HG03135 (cell line): Measurements from ENCODE around the gene GIGYF2.
A peak's percentile ranks its signal among the peaks of the same experiment; 100 is the strongest.

Source experiments
- ATAC-seq: cut with Tn5 transposase; IDR thresholded peaks from one replicate; pipeline ENCODE4 v1.9.1; 2021; ENCODE audit warnings: mild to moderate bottlenecking, moderate library complexity; ENCODE audit not compliant: unreplicated experiment

Gene GIGYF2

DNA sequence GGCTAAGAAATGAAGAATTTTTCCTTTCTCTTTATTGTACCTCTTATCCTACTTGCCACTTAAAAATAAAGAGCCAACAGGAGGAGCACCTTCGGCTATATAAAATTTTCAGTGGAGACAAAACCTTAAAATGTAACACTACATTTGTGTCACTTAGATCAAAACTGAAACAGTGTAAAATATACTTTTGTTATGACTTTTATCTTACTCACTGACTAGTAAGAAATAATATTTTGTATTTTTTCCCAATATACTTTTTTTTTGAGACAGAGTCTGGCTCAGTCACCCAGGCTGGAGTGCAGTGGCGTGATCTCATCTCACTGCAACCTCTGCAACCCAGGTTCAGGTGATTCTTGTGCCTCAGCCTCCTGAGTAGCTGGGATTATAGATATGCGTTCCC is 50.9 kb downstream of the GIGYF2 start:
- no peak for ATAC-seq

DNA sequence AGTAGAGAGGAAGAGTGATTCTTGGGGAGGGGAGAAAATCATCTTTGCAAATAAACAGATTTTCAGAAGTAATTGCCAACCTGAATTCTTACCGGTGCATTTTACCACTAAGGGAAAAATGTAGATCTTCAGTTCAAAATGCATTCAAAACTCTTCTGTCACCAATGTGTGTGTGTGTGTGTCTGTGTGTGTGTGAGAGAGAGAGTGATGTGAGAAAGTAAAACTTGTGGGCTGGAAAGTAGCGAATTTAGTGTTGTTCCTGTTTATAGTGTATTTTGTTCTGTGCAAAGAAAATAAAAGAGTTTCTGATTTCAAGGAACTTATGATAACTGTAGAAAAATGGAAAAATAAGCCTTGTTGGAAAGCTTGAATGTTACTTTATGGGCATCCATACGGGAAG is 52.2 kb downstream of the GIGYF2 start:
- ATAC-seq = no peak

DNA sequence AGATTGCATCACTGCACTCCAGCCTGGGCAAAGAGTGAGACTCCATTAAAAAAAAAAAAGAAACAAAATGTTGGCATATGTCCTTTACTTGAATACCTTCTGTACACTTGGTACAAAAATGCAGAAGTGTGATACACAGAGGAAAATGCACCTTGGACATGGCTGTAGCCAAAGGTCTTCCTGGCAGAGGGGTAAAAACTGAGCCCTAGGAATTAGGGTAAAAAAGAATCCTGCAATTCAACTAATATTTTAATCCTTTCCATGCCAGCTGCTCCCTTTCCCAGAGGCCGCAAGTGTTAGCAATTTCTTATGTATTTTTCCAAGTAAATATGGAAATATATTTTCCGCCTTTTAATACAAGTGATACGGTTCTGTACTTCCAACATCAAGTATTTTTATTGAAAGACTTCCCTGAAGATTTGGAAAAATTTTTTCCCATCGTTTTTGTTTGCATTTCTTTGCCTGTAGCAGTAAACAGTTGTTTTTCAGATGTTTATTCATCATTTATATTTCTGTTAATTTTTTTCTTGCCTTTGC is 53.1 kb downstream of the GIGYF2 start:
- no peak for ATAC-seq

DNA sequence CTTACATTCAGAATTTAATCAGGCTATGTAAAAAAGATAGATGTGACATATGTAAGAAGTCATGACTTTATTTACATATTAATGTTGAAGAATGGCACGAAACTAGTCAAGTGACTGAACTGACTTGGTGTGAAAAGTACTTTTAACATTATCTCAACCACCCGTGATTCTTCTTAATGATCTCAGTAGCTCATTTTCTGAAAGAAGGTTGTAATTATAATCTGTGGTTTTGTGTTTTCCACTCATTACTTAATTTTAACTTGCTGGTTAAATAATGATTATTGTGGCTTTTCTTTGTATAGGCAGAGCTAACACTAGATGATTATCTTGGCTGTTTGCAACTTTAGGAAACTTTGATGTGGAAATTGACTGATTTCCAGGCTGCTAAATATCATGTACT is 60.8 kb downstream of the GIGYF2 start:
- no peak for ATAC-seq

DNA sequence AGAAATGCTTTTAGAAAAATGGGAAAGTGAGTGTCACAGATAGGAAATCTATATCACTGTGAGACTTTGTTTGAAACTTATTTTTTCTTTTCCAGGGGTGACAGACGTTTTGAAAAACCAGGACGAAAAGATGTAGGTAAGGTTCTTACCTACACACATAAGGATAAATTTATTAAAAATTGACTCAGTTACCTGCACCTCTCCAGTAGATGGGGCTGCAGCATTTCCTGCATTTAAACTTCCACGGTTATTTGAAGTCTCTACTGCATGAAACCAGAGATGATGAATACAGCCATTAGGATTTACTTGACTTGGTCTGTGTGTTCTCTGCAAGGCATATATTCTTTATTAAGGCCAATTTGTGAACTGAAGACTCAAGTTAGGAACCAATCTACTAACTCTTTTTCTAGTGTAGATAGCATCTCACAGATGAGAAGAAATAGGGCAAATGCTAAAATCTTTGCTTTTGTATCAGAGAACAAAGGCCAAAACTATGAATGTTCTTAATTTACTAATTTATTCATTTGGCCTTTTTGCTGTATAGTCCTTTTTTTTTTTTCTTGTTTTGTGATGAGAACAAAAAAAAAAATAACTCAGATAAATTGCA is 64.3 kb downstream of the GIGYF2 start:
- ATAC-seq = no peak

DNA sequence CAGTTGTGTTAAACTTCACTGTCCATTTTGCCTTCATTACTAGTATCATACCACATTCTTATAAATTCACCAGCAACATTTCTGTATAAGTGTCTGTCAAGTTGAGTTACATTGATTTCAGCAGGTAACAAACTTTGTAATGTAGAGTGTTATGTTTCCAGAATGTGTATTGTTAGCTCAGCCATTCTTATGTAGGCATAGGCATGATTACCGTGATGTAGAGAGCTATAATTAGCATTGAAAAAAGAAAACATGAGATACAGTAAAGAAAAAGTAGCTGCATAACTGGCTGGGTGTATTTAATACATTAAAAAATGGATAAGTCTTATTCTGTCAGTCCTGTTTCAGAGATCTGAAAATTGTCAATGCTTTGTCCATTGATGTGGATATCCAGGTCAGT is 70.7 kb downstream of the GIGYF2 start:
- ATAC-seq = no peak

DNA sequence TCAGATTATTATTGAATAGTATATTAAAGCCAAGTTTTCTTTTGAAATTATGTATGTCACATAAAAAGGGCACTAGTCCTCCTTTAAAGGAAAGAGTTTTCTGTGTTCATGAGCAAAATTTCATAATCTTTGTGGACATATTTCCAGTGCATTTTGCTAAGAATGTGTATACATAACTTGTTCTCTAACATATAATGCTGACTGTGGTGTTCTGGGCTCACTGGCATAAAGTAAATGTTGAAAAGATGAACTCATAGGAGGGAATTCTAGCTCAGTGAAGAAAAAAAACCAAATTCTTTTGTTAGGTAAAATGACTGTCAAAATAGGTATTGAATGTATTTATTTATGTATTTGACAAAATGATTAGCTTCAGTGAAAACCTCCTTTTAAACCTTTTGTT is 73.1 kb downstream of the GIGYF2 start:
- ATAC-seq = no peak

DNA sequence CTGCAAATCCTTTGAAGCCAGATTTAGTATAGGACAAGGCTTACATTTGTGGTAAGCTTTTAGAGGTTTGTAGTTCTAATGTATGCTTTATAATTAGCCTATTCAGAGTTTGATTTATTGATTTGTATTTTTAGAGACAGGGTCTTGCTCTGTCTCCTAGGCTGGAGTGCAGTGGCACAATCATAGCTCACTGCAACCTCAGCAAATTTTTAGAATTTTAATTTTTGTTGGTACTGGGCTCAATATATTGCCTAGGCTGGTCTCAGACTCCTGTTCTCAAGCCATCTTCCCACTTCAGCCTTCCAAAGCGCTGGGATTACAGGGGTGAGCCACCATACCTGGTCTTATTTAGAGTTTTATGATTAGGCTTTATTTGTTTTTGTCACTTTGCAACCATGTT is 74.7 kb downstream of the GIGYF2 start:
- ATAC-seq = no peak

DNA sequence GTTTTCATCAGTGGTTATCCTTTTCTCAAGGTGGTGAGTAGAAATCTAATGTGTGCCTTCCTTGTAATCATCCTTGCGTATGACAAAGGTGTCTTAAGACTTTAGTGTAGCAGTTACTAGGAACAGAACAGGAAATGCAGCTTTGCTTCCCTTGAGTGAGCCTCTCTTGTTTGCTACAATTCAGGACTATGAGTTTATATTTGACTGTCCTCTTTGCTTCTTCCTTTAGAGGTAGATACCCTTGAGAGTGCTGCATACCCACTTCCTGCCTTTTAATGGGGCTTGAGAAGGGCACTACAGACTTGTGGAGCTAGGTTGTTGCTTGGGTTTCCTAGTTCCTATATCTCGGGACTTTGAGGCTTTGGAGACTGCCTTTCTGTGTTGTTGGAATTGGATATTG is 75.4 kb downstream of the GIGYF2 start:
- peak; percentile 80 for ATAC-seq

DNA sequence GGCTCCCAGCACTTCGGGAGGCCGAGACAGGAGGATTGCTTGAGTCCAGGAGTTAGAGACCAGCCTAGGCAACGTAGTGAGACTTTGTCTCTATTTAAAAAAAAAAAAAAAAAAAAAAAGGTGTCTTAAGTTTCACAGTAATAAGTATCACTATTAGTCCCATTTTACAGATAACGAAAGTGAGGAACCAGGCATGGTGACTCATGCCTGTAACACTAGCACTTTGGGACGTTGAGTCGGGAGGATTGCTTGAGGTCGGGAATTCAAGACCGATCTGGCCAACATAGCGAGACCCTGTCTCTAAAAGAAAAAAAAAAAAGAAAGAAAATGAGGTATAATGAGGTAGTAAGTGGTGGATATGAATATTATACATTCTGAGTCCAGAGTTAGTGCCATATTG is 76.7 kb downstream of the GIGYF2 start:
- no peak for ATAC-seq

DNA sequence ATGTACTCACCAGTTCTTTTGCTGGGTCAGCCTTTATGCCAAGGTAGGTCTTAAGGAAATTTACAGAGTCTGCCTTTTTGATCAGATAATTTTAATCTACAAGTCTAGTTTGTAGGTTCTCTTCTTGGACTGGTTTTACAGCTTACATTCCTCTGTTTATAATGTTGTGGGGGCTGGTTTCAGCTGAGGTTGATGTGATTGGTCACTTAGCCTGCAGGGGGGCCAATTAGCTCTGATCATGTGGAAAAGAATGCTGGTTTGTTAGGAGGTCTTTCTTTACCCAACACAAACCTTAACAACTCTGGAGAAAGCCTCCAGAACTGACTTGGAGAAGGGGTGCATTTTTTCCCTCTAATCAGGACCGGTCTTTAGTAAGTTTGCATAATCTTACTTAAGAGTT is 79.3 kb downstream of the GIGYF2 start, which contains the start of gene KCNJ13:
Gene KCNJ13 (minus strand): TSS at position 131 of the 400 bp plus-strand sequence. CDS start 5,203 bp downstream, outside the sequence.
- no peak for ATAC-seq

DNA sequence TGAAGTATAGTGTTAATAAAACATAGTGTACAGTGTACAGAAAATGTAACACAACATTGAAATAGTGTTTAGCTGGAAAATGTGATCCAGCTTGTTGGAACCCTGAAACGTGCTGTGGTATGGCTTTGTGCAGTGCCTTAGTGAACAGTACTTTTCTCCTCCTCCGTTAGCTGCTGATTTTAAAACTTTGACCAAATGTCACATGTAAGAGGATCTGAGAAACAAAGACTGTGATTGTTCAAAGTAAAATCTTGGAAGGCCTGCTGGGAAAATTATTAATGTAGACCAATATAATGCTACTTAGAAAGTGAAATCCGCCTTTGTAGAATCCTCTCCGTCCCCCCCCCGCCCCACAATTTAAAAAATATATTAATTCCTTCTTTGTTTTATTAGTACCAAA is 80.1 kb downstream of the GIGYF2 start:
- no peak for ATAC-seq

DNA sequence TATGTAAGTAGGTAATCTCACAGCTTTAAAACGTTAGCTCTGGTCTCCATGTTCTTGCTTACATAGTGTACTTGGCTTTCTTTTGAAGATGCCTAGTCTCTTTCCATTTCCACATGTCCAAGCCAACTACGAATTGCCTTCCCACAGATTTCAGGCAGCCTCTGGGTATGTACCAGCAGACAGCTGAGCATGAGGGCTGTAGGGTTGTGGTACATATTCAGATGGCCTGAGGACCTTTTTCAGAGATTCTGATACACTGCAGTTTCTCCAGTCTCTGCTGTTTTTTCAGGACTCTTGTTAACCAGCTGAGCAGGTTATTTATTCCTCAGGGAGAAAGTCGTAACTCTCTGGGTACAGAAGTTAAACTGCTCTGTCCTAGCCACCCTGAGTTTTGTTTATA is 82.3 kb downstream of the GIGYF2 start:
- no peak for ATAC-seq

DNA sequence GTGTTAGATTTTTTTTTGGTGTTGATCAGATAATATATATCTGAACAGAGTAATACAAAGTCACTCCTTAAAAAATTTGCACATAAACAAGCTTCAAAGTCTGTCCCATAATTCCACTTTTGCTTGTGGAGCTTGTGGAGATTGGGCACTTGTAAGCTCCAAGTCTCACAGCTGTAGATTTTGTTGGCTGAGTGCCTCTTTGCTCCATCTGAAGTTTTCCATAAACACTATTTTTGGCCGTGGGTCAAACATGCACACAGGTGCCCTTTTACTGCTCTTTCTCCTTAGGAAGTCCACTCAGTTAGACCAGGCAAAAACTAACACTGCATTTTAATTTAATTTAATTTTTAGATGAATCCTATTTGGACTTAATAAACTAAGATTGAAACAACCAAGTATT is 82.8 kb downstream of the GIGYF2 start:
- no peak for ATAC-seq

DNA sequence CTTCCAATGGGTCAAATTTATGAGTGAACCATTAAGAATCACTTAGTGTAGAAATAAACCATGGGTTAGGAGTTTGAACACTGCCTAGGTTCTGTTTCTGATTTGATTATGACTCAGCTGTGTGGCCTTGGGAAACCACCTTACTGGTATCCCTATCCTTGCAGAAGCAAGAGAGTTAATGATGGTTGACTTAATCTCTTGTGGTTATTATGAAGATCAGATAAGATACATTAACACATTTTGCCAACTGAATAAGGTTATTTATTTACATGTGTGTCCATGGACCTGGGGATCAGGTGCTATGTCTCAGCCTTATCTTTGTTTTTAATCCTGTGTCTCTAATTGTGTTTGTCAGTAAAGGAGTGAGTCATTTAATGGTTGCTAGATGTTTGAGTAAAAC is 84.6 kb downstream of the GIGYF2 start:
- ATAC-seq = peak; percentile 95

DNA sequence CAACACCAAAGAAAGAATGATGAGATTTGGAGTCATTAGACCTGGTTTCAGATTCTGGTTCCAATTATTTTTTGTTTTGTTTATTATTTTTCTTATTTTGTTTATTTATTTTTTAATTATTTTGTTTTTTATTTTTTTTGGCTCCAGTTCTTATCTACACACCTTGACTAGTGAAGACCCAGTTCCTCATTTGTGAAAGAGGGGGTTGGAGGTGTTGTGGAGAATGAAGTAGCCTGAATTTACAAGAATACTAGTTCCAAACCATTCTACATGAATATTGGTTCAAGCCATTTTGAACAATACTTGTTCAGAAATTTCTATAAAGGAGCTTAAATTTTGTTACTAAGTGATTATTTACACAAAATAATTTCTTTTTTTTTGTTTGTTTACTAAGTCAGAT is 86.1 kb downstream of the GIGYF2 start:
- ATAC-seq = no peak

DNA sequence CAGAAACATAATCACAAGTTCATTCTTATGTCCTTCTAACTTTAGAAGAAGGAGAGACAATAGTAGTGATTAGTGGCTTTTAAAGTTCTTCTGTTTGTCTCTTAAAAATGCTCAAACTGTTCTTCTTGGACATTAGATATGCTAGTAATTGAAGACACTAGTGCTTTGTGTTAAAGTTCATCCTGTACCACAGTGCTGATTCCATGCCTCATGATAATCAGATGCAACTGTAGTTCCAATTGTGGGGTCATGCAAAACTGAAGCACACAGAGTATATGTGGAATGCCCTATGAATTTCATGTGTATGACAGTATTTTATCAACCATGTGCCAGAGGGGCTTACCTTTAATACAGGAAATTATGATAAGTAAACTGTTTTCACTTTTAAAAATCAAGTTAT is 90.7 kb downstream of the GIGYF2 start:
- ATAC-seq = no peak

DNA sequence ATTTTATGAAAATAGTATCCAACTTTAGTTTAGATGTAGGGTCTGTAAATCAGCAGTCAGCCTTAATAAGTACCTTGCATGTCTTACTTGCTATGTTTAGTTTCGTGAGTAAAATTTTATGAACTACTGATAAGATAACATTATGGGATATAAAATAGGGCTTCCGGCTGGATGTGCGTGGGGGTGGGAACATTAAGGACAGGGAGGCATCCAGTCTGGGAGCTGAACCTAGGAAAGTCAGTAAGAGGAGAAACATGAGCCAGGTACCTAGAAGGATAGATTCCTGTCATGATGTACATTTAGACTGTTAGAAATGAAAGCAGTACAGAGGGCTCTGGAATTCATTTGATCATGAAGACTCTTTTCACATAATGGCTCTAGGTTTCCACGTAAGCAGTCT is 92.0 kb downstream of the GIGYF2 start:
- no peak for ATAC-seq

DNA sequence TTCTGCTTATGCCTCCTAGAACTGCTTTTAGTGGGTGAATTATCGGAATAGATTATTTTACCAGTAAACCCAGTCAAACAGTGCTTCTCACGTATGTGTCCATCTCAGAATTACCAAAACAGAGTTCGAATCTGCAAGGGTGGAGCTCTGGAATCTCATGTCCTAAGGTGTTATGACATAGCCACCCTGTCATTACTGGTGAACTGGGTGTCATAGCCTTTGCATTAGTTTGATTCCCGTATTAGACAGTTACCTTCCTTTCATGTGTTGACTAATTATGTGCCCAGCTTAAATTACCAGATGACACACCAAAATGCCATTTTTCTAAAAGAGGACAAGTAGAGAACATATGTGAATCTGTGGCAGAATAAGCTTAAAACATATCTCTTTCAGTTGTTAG is 94.4 kb downstream of the GIGYF2 start:
- no peak for ATAC-seq

DNA sequence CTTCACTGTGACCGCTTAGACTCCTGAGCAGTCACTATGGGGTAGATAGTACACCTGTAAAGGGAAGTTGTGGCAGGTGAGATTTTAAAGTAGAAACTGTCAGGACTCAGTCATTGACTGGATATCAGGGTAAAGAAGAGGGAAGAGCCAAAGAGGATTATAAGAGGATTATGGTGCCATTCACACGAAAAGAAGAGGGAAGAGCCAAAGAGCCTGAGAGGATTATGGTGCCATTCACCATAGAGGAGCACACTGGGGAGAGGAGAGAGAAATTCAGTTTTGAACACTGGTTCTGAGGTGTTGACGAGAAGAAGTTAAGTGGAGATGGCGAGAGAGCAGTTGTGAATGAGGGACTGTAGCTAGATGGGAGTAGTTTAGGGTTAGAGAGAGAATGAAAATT is 96.1 kb downstream of the GIGYF2 start:
- no peak for ATAC-seq

DNA sequence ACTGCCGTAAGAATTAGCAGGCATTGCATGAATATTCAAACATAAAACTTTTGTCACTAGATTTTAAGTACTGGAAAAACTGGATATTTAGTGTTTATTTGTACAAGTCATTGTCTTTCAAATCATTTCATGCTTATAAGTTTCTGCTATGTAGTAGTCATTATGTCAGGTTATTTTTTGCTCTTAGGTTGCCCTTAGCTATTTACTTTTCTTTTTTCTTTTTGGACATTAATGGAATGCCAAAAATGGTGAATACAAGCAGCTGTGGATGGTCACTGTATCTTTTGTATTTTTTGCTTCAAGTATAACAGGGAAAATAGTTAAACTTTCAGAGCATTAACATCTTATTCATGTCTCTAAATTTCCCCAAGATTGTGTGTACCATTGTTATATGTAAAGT is 97.8 kb downstream of the GIGYF2 start:
- ATAC-seq = no peak

DNA sequence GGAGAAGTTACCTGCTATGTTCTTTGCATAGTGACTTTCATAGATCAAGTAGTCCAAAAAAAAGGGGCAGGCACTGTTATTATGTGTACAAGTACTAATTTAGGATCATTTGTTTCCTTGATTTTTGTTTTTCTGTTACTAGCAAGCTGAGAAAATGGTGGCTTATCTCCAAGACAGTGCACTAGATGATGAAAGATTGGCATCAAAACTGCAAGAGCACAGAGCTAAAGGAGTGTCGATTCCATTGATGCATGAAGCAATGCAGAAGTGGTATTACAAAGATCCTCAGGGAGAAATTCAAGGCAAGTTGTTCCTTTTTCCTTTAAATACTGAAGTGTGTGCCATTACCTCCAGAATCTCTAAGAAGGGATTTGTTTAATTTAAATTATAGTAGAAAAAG is 98.8 kb downstream of the GIGYF2 start:
- no peak for ATAC-seq

DNA sequence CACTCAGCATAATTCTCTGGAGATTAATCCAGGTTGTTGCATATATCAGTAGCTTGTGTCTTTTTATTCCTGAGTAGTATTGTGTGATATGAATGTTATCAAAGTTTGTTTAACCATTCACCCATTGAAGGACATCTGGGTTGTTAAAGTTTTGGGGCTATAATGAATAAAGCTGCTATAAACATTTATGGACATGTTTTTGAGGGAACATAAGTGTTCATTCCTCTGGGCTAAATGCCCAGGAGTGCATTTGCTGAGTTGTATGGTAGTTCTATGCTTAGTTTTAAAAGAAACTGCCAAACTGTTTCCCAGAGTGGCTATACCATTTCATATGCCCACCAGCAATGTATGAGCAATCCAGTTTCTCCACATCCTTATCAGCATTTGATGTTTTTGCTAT is 101.1 kb downstream of the GIGYF2 start:
- no peak for ATAC-seq
